ENCODE measurements around the gene CMBL.
A peak's percentile ranks its signal among the peaks of the same experiment; 100 is the strongest.

The CMBL gene

GRCh38 chr5:10306806-10307205 is 896 bp downstream of the CMBL start:
- H3K4me3 ChIP-seq (replicated peaks; ENCODE audit: low read depth, low read length), result peak overlapping the region; percentile 64
- DNase-seq (ENCODE audit: low read depth), result no peak
- no peak for TF ChIP-seq CTCF (IDR thresholded peaks at IDR 0.05; ENCODE audit: low read length, missing control alignments)

- no peak for DNase-seq (ENCODE audit: low read depth)
- no peak for TF ChIP-seq CTCF (IDR thresholded peaks at IDR 0.05; ENCODE audit: low read length, missing control alignments)
- H3K4me3 ChIP-seq (replicated peaks; ENCODE audit: low read depth, low read length), result no peak overlapping the region
These were observed 1.6 kb downstream of the CMBL start for GRCh38 chr5:10306114-10306513.

- no peak for TF ChIP-seq CTCF (IDR thresholded peaks at IDR 0.05; ENCODE audit: low read length, missing control alignments)
- DNase-seq (ENCODE audit: low read depth), result no peak
- H3K4me3 ChIP-seq (replicated peaks; ENCODE audit: low read depth, low read length), result no peak overlapping the region
These were observed 2.8 kb downstream of the CMBL start for GRCh38 chr5:10304932-10305331.

GRCh38 chr5:10303699-10304170 is 4.0 kb downstream of the CMBL start:
- DNase-seq (ENCODE audit: low read depth), result no peak
- H3K4me3 ChIP-seq (replicated peaks; ENCODE audit: low read depth, low read length), result no peak overlapping the region
- no peak for TF ChIP-seq CTCF (IDR thresholded peaks at IDR 0.05; ENCODE audit: low read length, missing control alignments)

GRCh38 chr5:10303201-10303600 is 4.5 kb downstream of the CMBL start:
- H3K4me3 ChIP-seq (replicated peaks; ENCODE audit: low read depth, low read length), result no peak overlapping the region
- TF ChIP-seq CTCF (IDR thresholded peaks at IDR 0.05; ENCODE audit: low read length, missing control alignments), result no peak
- no peak for DNase-seq (ENCODE audit: low read depth)

- no peak overlapping the region for H3K4me3 ChIP-seq (replicated peaks; ENCODE audit: low read depth, low read length)
- DNase-seq (ENCODE audit: low read depth), result no peak
- no peak for TF ChIP-seq CTCF (IDR thresholded peaks at IDR 0.05; ENCODE audit: low read length, missing control alignments)
These were observed 5.7 kb downstream of the CMBL start for GRCh38 chr5:10301842-10302610.

- DNase-seq (ENCODE audit: low read depth), result no peak
- H3K4me3 ChIP-seq (replicated peaks; ENCODE audit: low read depth, low read length), result no peak overlapping the region
- TF ChIP-seq CTCF (IDR thresholded peaks at IDR 0.05; ENCODE audit: low read length, missing control alignments), result no peak
These were observed 6.4 kb downstream of the CMBL start for GRCh38 chr5:10301266-10301665.
